GM06990 (cell line): ENCODE results near the gene COX6B2.
"Not testable (repeated sequence)": the region's sequence is repeated elsewhere in the genome, so short reads cannot be mapped to it uniquely, and the experiment has no call there.

Experiments used
- DNase-seq: peaks from one replicate; pipeline ENCODE4 v3.0.0-alpha.2; 2011; ENCODE audit not compliant: insufficient read length; ENCODE audit errors: extremely low read depth
- H3K27me3 ChIP-seq: replicated peaks from 2 replicates; pipeline ENCODE4 v1.6.0; 2011; ENCODE audit warnings: low read length; ENCODE audit not compliant: control insufficient read depth, insufficient read depth
- H3K36me3 ChIP-seq: 2 replicates; pipeline ENCODE4 v1.5.1; 2011; ENCODE audit warnings: low read length; ENCODE audit not compliant: control insufficient read depth, insufficient read depth
- H3K4me3 ChIP-seq: replicated peaks from 2 replicates; pipeline ENCODE4 v1.5.1; 2011; ENCODE audit warnings: low read depth, mild to moderate bottlenecking, control low read depth, low read length
- TF ChIP-seq, protein P1 (sequence below): IDR thresholded peaks from 2 replicates; pipeline ENCODE4 v1.5.1; 2011; ENCODE audit warnings: low read length, control low read depth, mild to moderate bottlenecking, inconsistent platforms; ENCODE audit not compliant: insufficient read depth, poor library complexity, severe bottlenecking

The COX6B2 gene

DNA sequence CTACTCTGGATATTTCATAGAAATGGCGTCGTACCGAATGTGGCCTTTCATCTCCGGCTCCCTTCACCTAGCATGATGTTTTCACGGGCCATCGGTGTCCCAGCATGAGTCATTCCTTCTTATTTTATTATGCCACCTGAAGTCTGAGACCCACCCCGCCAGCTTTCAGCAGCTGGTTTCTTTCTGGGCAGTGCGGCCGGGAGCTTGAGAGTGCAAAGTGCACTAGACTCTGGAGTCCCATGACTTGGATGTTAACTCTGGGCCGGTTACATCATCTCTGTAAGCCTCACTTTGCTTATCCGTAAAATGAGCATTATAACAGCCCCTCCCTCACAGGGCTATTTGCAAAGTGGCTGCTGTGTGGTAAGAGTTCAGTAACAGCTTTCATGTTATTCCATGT, 20.6 kb downstream of the COX6B2 start:
- Histone ChIP-seq H3K27me3 (no peaks in the 10 kb centered on the region), H3K4me3 (no peak overlapping the region), H3K36me3 (no peaks in the 10 kb centered on the region)
- TF ChIP-seq, protein P1, sequence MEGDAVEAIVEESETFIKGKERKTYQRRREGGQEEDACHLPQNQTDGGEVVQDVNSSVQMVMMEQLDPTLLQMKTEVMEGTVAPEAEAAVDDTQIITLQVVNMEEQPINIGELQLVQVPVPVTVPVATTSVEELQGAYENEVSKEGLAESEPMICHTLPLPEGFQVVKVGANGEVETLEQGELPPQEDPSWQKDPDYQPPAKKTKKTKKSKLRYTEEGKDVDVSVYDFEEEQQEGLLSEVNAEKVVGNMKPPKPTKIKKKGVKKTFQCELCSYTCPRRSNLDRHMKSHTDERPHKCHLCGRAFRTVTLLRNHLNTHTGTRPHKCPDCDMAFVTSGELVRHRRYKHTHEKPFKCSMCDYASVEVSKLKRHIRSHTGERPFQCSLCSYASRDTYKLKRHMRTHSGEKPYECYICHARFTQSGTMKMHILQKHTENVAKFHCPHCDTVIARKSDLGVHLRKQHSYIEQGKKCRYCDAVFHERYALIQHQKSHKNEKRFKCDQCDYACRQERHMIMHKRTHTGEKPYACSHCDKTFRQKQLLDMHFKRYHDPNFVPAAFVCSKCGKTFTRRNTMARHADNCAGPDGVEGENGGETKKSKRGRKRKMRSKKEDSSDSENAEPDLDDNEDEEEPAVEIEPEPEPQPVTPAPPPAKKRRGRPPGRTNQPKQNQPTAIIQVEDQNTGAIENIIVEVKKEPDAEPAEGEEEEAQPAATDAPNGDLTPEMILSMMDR = no peak
- no peak for DNase-seq

DNA sequence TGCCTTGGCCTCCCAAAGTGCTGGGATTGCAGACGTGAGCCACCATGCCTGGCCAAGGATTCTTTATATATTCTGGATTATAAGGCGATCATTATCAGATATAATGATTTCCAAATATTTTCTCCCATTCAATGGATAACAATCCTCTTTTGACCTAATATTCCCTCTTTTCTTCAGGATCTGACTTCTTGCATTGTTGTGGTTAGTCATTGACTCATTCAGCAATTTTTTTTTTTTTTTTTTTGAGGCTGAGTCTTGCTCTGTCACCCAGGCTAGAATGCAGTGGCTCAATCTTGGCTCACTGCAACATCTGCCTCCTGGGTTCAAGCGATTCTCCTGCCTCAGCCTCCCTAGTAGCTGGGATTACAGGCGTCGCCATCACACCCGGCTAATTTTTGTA, 24.7 kb downstream of the COX6B2 start:
- not testable (repeated sequence) for H3K27me3 ChIP-seq, H3K36me3 ChIP-seq, H3K4me3 ChIP-seq, DNase-seq

DNA sequence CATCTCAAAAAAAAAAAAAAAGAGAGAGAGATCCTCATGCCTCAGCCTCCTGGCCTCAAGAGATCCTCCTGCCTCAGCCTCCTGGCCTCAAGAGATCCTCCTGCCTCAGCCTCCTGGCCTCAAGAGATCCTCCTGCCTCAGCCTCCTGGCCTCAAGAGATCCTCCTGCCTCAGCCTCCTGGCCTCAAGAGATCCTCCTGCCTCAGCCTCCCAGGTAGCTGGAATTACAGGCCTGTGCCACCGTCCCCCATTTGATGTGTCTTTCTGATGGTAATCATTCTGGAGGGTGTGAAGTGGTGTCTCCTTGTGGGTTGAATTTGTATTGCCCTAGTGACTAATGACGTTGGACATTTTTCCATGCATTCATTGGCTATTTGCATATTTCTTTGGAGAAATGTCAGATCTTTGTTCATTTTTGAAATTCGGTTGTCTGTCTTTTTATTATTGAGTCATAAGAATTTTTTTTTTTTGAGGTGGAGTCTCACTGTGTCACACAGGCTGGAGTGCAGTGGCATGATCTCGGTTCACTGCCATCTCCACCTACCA, 25.7 kb downstream of the COX6B2 start:
- H3K36me3 ChIP-seq, H3K4me3 ChIP-seq, DNase-seq, H3K27me3 ChIP-seq: not testable (repeated sequence)

DNA sequence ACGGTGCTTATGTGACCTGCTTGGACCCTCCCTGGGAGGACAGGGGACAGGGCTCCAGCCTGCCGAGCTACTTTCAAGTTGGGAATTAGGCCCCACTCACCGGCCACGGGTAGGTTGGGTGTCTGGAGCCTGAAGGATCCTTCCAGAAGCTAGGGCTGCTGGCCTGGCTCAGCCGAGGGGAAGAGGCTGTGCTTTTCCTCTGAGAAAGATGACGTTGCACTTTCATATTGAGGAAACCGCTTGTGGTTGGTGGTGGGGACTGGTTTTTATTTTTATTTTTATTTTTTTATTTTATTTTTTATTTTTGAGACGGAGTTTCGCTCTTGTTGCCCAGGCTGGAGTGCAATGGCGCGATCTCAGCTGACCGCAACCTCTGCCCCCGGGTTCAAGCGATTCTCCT, 29.3 kb downstream of the COX6B2 start, which contains the start of gene TMEM150B:
TMEM150B (minus strand) TSS at position 170 of the 400 bp plus-strand sequence. CDS start 4,305 bp downstream, outside the sequence.
- Histone ChIP-seq H3K27me3 (no peaks in the 10 kb centered on the region), H3K36me3 (no peaks in the 10 kb centered on the region), H3K4me3 (no peak within 1 kb of the TSS)
- DNase-seq = no peak
- TF ChIP-seq, protein P1 = no peak

DNA sequence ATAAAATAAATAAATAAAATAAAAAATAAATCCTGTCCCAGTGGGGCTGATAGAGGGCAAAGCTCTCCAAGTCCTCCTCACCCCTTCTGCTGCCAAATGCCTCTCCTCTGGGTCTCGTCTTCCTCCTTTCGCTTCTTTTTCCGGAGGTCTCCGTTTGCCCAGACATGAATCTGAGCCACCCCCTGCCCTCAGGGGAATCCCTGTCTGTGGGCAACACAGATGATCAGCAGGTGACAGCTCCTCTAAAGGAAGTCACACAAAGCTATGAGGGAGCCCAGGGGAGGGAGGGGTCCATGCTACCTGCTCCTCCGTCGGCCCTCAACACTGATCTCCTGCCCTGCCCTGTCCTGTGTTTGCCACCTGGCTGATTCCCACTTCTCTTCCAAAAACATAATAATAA, 29.9 kb downstream of the COX6B2 start:
- no peak for DNase-seq
- Histone ChIP-seq H3K27me3 (no peaks in the 10 kb centered on the region), H3K4me3 (no peak overlapping the region), H3K36me3 (no peaks in the 10 kb centered on the region)
- TF ChIP-seq, protein P1 = no peak

DNA sequence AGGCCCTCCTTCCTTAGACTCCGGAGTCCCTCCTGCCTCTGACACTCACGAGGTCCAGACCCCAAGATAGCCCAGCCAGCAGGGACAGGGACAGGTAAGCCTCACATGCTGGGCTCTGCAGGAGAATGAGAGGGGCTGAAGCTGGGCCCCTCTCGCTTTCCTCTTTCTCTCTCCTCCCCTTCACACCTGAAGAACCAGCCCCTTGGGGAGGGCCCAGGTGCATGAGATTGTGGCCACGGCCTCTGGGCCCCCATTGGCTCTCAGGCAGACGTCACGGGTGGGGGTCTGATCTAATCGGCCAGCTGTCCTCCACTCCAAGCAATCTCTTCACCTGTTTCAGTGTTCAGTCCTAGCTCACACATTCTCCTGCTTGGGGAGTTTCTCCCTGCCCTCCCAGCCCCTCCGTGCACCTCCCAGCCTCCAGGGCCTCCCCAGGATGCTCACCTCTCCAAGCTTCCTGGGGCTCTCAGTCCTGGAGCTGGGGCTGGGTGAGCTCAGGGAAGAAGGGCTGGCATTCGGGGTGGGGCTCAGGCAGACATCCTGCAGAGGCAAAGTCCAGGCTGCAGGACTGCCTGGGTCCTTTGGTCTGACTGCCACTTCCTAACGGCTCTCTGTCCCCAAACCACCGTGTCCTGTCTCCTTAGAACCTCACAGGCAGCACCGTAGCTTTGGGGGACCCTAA, 32.2 kb downstream of the COX6B2 start:
- Histone ChIP-seq H3K4me3 (no peak overlapping the region), H3K27me3 (no peaks in the 10 kb centered on the region), H3K36me3 (no peaks in the 10 kb centered on the region)
- DNase-seq = no peak
- TF ChIP-seq, protein P1 = no peak
